Measurements from ENCODE around the gene SERPINA12. TPM values are rescaled to one million over a fixed set of nuclear protein-coding genes. Genes with fewer than 3 reads are reported as not detected.
A peak's percentile ranks its signal among the peaks of the same experiment; 100 is the strongest.

The SERPINA12 gene
- total RNA-seq, 4 donors from 2014 or later = 345 to 790 (median 421) TPM

GRCh38 chr14:94535506-94535905 lies 26.2 kb upstream of the SERPINA12 start:
- TF ChIP-seq, protein P1, sequence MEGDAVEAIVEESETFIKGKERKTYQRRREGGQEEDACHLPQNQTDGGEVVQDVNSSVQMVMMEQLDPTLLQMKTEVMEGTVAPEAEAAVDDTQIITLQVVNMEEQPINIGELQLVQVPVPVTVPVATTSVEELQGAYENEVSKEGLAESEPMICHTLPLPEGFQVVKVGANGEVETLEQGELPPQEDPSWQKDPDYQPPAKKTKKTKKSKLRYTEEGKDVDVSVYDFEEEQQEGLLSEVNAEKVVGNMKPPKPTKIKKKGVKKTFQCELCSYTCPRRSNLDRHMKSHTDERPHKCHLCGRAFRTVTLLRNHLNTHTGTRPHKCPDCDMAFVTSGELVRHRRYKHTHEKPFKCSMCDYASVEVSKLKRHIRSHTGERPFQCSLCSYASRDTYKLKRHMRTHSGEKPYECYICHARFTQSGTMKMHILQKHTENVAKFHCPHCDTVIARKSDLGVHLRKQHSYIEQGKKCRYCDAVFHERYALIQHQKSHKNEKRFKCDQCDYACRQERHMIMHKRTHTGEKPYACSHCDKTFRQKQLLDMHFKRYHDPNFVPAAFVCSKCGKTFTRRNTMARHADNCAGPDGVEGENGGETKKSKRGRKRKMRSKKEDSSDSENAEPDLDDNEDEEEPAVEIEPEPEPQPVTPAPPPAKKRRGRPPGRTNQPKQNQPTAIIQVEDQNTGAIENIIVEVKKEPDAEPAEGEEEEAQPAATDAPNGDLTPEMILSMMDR (IDR thresholded peaks at IDR 0.05) = no peak
- no peak for TF ChIP-seq POLR2A (IDR thresholded peaks at IDR 0.05)
- intact Hi-C loops (cut with DNase I; ENCODE audit: low total_unique reads) = no loop called here
- WGBS, 2 donors = 65 to 82% methylated on average over 3 of the region's 3 CpGs
- H3K4me3 ChIP-seq (ENCODE audit: low read depth, poor library complexity, severe bottlenecking) = no peak overlapping the region
- no peak for DNase-seq (ENCODE audit: low spot score in 2 of 2)

DNA sequence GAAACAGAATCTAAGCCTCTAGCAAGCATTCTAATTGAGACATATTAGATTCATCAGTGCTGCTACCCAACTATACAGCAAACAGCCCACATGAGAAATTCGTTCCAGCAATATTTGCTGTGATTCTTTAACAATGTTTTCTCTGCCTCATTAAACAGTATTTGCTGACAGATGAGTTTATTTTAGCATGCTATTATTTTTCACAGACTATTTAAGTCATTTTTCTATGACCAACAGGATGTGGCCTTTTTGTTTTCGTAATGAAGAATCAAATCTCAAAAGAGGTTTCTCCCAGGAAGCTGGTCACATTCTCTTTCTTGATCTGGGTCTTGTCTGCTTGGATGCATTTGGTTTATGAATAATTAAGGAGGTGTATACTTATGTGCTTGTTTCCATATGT lies 23.2 kb upstream of the SERPINA12 start:
- TF ChIP-seq, protein P1 (IDR thresholded peaks at IDR 0.05) = no peak
- no peak for TF ChIP-seq POLR2A (IDR thresholded peaks at IDR 0.05)
- WGBS, 2 donors = 45 to 47% methylated on average over 2 of the region's 2 CpGs
- H3K4me3 ChIP-seq (ENCODE audit: low read depth, poor library complexity, severe bottlenecking) = no peak overlapping the region
- intact Hi-C loops (cut with DNase I; ENCODE audit: low total_unique reads) = no loop called here
- no peak for DNase-seq (ENCODE audit: low spot score in 2 of 2)

GRCh38 chr14:94531187-94531586 lies 21.9 kb upstream of the SERPINA12 start:
- no peak overlapping the region for H3K4me3 ChIP-seq (ENCODE audit: low read depth, poor library complexity, severe bottlenecking)
- TF ChIP-seq, protein P1 (IDR thresholded peaks at IDR 0.05) = no peak
- TF ChIP-seq POLR2A (IDR thresholded peaks at IDR 0.05) = no peak
- DNase-seq (ENCODE audit: low spot score in 2 of 2) = no peak
- intact Hi-C loops (cut with DNase I; ENCODE audit: low total_unique reads) = no loop called here

GRCh38 chr14:94524093-94524492 lies 14.8 kb upstream of the SERPINA12 start:
- 65 to 75% methylated on average over 3 of the region's 3 CpGs for WGBS, 2 donors
- intact Hi-C loops (cut with DNase I; ENCODE audit: low total_unique reads) = no loop called here
- H3K4me3 ChIP-seq (ENCODE audit: low read depth, poor library complexity, severe bottlenecking) = no peak overlapping the region

DNA sequence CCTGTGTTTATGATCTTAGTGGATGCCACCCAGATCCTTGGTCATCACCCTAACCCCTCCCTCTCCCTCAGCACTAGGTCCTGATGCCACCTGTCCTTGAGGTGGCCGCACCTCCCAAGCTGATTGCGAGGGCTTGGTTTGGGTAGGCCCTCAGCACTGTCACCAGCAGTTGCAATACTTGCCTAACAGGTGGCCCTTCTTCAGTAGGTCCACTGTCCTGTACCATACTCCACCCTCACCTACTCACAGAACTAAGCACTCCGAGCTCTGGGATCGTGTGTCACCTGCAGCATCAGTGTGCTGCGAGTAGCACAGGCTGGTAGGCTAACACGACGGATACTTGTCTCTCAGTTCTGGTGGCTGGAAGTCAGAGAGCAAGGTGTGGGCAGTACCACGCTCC lies 14.0 kb upstream of the SERPINA12 start:
- peak in 1 of 2 donors; percentile 61 for DNase-seq (ENCODE audit: low spot score in 2 of 2)
- 84 to 90% methylated on average over 8 of the region's 8 CpGs for WGBS, 2 donors
- TF ChIP-seq, protein P1 (IDR thresholded peaks at IDR 0.05) = no peak
- H3K4me3 ChIP-seq (ENCODE audit: low read depth, poor library complexity, severe bottlenecking) = no peak overlapping the region
- intact Hi-C loops (cut with DNase I; ENCODE audit: low total_unique reads) = no loop called here

More at GRCh38 chr14:94524093-94524492, 14.8 kb upstream of the SERPINA12 start:
- DNase-seq (ENCODE audit: low spot score in 2 of 2) = no peak
- TF ChIP-seq, protein P1 (IDR thresholded peaks at IDR 0.05) = no peak
- TF ChIP-seq POLR2A (IDR thresholded peaks at IDR 0.05) = no peak

GRCh38 chr14:94522115-94522724 lies 13.0 kb upstream of the SERPINA12 start:
- H3K4me3 ChIP-seq (ENCODE audit: low read depth, poor library complexity, severe bottlenecking) = no peak overlapping the region
- DNase-seq (ENCODE audit: low spot score in 2 of 2) = peak in 1 of 2 donors; percentile 72

More at GRCh38 chr14:94522115-94522724, 13.0 kb upstream of the SERPINA12 start:
- TF ChIP-seq, protein P1 (IDR thresholded peaks at IDR 0.05) = no peak
- no peak for TF ChIP-seq POLR2A (IDR thresholded peaks at IDR 0.05)
- WGBS, 2 donors = 89% methylated on average over 7 of the region's 7 CpGs
- intact Hi-C loops (cut with DNase I; ENCODE audit: low total_unique reads) = no loop called here
